ENCODE measurements around the gene KCNK7. TPM values are rescaled to one million over a fixed set of nuclear protein-coding genes. Genes with fewer than 3 reads are reported as not detected.
A peak's percentile ranks its signal among the peaks of the same experiment; 100 is the strongest.
"Not testable (repeated sequence)": the region's sequence is repeated elsewhere in the genome, so short reads cannot be mapped to it uniquely, and the experiment has no call there.

KCNK7 gene
- not detected in 2 replicates for total RNA-seq (2014; rRNA removed; shearing (Covaris generic))
- polyA plus RNA-seq (2015; cell fraction: cytosol; rRNA removed) = 0.16 TPM in 1 of 2 replicates, not detected in the other
- 0.14 TPM in 1 of 2 replicates, not detected in the other for polyA plus RNA-seq (2015; cell fraction: nucleus; rRNA removed)

DNA sequence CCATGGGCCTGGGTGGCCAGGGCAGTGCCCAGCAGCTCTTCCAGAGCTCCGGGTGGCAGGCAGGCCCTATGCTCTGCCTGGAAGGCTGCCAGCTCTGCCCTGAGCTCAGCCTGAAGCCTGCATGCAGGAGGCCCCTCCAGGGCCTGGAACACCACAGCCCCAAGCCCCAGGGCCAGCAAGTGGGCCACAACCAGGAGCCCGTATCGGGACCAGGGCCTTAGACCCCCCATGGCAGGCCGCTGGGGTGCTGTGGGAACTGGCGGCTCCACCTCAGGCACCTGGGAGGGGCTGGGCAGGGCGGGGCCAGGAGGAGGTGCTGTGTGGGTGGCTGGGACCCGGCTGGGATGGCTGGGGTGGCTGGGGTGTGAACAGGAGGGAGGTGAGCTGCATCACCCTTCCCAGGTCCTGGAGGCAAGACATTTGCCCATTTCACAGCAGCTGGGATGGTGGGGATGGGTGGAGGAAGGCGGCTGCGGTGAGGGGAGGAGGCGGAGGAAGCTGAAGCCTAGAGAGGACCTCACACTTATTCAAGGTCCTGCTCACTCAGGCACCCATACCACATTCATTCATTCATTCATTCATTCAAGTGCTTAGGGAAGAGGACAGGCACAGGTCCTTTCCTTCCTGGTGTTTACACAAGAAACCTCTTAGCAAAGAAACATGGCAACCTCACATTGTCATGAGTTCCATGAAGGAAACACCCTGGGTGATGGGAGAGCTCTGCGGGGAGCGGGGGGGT lies at the start of gene KCNK7:
TSS of gene KCNK7 (minus strand) at position 258 of the 739 bp plus-strand sequence. CDS start at position 230, 28 bp downstream.
- no peak for DNase-seq (ENCODE audit: low read depth)

DNA sequence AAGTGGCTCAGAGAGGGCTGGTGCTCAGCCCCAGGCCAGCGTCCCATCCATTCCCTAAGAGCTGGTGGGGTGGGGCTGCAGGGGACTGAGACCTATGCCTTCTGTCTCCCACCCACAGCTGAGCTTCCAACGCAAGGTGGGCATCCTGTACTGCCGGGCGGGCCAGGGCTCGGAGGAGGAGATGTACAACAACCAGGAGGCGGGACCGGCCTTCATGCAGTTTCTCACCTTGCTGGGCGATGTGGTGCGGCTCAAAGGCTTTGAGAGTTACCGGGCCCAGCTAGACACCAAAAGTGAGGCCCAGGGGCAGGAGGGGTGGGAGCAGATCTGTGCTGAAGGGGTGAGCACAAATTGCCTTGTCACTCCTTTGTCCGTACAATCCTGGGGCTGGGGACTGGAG lies 49.2 kb upstream of the KCNK7 start:
- DNase-seq (ENCODE audit: low read depth) = no peak

GRCh38 chr11:65643971-65644370 lies 48.4 kb upstream of the KCNK7 start:
- no peak for DNase-seq (ENCODE audit: low read depth)

DNA sequence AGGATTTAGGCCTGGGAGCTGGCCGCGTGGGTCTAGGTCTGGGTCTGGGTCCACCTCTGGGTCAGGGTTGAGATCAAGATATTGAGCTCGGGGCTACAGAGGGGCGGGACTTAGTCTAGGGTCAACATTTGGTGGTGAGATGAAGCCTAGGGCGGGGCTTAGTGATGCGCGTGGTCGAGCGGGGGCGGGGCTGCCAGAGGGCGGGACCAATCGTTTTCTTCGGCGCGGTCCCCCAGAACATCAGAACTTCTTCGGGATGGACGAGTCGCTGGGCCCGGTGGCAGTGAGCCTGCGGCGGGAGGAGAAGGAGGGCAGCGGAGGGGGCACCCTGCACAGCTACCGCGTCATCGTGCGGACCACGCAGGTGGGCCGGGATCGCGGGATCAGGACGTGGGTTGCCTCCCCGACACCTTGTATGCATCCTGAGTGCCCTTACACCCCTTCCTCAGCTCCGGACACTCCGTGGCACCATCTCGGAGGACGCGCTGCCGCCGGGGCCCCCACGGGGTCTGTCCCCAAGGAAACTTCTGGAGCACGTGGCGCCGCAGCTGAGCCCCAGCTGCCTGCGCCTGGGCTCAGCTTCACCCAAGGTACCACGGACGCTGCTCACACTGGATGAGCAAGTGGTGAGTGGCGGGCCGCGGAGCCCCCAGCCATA lies 46.5 kb upstream of the KCNK7 start:
- no peak for DNase-seq (ENCODE audit: low read depth)

- DNase-seq (ENCODE audit: low read depth) = no peak
Observed at GRCh38 chr11:65641297-65642013, 45.9 kb upstream of the KCNK7 start.

DNA sequence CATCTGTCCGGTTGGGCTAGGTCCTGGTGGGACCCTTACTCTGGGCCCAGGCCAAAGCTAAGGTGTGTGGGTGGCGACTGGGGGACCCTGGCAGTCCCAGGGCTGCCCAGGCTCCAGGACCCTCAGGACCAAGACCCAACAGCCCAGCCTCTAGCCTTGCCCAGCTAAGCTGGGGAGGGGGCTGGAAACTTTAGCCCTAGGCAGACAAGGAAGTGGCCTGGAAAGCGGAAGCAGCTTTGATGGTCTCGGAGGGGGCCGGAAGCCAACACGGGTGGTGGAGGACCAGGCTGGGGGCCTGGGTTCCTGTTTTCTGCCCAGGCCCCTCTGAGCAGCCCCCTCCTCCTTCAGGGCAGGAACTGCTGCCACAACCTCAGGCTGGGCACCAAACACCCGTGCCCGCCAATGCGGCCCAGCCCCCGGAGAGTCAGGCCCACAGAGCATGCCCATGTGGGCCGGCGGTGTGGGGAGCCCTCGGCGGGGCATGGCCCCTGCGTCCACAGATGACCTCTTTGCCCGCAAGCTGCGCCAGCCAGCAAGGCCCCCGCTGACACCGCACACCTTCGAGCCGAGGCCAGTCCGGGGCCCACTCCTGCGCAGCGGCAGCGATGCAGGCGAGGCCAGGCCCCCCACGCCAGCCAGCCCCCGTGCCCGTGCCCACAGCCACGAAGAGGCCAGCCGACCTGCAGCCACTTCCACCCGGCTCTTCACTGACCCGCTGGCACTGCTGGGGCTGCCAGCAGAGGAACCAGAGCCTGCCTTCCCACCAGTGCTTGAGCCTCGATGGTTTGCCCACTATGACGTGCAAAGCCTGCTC lies 45.1 kb upstream of the KCNK7 start:
- no peak for DNase-seq (ENCODE audit: low read depth)

DNA sequence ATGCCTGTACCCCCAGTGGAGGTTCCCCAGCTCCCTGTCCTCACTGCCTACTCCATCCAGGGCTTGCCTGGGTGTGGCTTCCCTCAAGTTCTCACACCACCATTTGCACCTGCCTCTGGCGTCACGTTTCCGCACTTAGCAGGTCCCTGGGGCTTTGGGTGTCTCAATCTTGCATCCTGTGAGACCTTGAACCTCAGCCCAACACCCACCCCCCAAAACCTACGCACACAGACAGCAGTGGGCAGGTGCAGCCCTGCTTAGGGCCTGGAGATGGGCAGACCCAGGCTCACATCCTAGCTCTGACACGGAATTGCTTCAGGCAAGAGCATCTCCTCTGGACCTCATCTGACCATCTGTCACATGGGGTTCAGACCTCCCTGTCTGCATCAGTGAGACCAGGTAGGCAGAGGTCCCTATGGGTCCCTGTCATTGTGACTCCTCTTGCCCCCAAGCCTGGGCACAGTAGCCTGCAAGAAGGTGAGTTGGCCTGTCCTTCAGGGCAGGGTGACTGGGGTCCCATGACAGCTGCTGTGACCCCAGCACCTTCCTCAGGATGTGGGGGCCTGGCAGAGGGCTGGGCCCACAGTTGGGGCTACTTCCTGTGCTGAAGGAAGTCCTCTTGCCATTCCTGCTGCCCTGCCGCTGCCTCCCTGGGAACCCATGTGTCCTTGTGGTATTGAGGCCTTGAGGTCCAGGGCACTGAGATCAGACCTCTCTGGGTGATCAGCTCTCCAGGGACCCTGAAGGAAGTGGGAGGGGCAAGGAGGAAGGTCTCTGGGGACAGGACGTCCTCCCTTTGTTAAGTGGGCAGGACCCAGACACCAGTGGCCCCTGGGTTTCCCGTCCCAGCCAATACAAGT lies 44.3 kb upstream of the KCNK7 start:
- DNase-seq (ENCODE audit: low read depth) = no peak

DNA sequence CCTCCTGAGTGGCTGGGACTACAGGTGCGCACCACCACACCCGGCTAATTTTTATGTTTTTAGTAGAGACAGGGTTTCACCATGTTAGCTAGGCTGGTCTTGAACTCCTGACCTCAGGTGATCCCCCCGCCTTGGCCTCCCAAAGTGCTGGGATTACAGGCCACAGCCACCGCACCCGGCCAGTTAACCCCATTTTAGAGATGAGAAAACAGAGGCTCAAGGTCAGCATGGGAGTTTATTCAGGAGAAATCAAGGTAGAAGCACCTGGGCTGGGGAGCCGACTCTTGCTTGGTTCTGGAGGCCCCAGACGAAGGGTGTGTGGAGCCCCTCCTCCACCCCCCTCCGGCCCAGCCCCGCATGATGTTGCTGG lies 43.6 kb upstream of the KCNK7 start:
- not testable (repeated sequence) for DNase-seq (ENCODE audit: low read depth)

GRCh38 chr11:65637794-65638419 lies 42.3 kb upstream of the KCNK7 start, which contains the start of gene SIPA1:
TSS of gene SIPA1 (plus strand) at chr11:65638101. CDS start at chr11:65640922, 2,821 bp downstream.
- peak; percentile 90 for DNase-seq (ENCODE audit: low read depth)

GRCh38 chr11:65637032-65637557 lies 41.5 kb upstream of the KCNK7 start:
- DNase-seq (ENCODE audit: low read depth) = no peak

- no peak for DNase-seq (ENCODE audit: low read depth)
Observed at GRCh38 chr11:65636108-65637031, 40.8 kb upstream of the KCNK7 start.

DNA sequence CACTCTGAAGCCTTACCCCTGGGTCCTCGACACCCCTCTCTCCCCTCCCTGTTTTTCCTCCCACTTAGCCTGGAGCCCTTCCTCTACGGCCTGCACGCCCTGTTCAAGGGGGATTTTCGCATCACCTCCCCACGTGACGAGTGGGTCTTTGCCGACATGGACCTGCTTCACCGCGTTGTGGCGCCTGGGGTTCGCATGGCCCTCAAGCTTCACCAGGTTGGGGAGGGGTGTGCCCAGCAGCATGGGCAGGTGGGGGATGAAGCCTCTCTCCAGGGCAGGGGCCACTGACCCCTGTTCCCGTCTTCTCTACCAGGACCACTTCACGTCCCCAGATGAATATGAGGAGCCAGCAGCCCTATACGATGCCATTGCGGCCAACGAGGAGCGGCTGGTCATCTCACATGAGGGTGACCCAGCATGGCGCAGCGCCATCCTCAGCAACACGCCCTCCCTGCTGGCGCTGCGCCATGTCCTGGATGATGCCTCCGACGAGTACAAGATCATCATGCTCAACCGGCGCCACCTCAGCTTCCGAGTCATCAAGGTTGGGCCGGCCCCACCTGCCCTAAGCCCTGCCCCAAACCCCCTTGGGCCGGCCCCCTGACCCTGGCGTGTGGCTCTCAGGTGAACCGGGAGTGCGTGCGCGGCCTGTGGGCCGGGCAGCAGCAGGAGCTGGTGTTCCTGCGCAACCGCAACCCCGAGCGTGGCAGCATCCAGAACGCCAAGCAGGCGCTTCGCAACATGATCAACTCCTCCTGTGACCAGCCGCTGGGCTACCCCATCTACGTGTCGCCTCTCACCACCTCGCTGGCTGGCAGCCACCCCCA lies 39.5 kb upstream of the KCNK7 start:
- DNase-seq (ENCODE audit: low read depth) = no peak

GRCh38 chr11:65634440-65634839 lies 38.8 kb upstream of the KCNK7 start:
- DNase-seq (ENCODE audit: low read depth) = no peak

DNA sequence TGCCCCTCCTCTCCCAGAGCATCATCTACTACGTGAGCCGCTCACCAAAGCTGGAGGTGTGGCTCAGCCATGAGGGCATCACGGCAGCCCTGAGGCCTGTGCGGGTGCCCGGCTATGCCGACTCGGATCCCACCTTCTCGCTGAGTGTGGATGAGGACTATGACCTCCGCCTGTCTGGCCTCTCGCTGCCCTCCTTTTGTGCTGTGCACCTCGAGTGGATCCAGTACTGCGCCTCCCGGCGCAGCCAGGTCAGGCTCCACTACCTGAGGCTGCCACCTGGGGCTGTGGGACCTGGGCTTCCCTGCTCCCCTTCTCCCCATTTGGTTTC lies 38.5 kb upstream of the KCNK7 start:
- DNase-seq (ENCODE audit: low read depth) = no peak

- no peak for DNase-seq (ENCODE audit: low read depth)
Observed at GRCh38 chr11:65633390-65634108, 37.9 kb upstream of the KCNK7 start.

DNA sequence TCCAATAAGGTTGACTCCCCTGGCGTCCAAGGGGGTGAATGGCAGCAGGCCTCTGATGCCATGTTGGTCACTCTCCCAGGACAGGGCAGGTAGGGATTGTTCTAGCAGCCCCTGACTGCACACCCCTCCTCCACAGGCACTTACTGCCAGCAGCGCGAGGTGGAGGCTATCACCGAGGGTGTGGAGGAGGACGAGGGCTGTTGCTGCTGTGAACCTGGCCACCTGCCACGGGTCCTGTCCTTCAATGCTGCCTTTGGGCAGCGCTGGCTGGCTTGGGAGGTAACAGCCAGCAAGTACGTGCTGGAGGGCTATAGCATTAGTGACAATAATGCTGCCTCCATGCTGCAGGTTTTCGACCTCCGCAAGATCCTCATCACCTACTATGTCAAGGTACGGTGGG lies 34.6 kb upstream of the KCNK7 start:
- no peak for DNase-seq (ENCODE audit: low read depth)

DNA sequence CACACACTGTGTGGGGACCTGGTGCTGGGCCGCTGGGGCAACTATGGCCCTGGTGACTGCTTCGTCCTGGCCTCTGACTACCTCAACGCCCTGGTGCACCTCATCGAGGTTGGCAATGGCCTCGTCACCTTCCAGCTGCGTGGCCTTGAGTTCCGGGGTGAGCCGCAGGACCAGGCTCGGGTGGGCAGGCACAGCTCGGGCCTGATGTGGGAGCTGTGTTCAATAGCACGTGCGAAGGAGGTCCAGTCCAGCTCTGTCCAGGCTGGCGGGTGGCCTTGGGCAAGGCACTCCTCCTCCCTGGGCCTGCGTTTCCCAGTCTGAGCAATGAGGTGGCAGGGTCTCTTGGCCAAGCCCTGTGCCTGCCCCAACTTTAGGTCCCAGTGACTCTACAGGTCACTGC lies 34.0 kb upstream of the KCNK7 start:
- no peak for DNase-seq (ENCODE audit: low read depth)

All from HT1080 (cell line).